ENCODE data around the gene ZNF71.

The ZNF71 gene

GRCh38 chr19:56572589-56572988 lies 22.5 kb upstream of the ZNF71 start:
- H3K4me3 ChIP-seq (ENCODE audit: low read depth, low read length) = no peak overlapping the region
- TF ChIP-seq CTCF (IDR thresholded peaks at IDR 0.05; ENCODE audit: insufficient read depth, low read depth, low read length, missing control alignments) = no peak
- DNase-seq (ENCODE audit: low read depth) = no peak

GRCh38 chr19:56573914-56574313 lies 21.2 kb upstream of the ZNF71 start:
- H3K4me3 ChIP-seq (ENCODE audit: low read depth, low read length) = no peak overlapping the region
- DNase-seq (ENCODE audit: low read depth) = no peak
- TF ChIP-seq CTCF (IDR thresholded peaks at IDR 0.05; ENCODE audit: insufficient read depth, low read depth, low read length, missing control alignments) = no peak

- DNase-seq (ENCODE audit: low read depth) = no peak
- H3K4me3 ChIP-seq (ENCODE audit: low read depth, low read length) = no peak overlapping the region
- no peak for TF ChIP-seq CTCF (IDR thresholded peaks at IDR 0.05; ENCODE audit: insufficient read depth, low read depth, low read length, missing control alignments)
Observed at GRCh38 chr19:56577719-56578602, 17.1 kb upstream of the ZNF71 start.

- no peak overlapping the region for H3K4me3 ChIP-seq (ENCODE audit: low read depth, low read length)
- DNase-seq (ENCODE audit: low read depth) = no peak
- TF ChIP-seq CTCF (IDR thresholded peaks at IDR 0.05; ENCODE audit: insufficient read depth, low read depth, low read length, missing control alignments) = no peak
Observed at GRCh38 chr19:56594446-56594782, 688 bp upstream of the ZNF71 start.

- peak overlapping the region; percentile 88 for H3K4me3 ChIP-seq (ENCODE audit: low read depth, low read length)
- TF ChIP-seq CTCF (IDR thresholded peaks at IDR 0.05; ENCODE audit: insufficient read depth, low read depth, low read length, missing control alignments) = no peak
- DNase-seq (ENCODE audit: low read depth) = no peak
Observed at GRCh38 chr19:56595548-56595899, 422 bp downstream of the ZNF71 start.

- no peak for TF ChIP-seq CTCF (IDR thresholded peaks at IDR 0.05; ENCODE audit: insufficient read depth, low read depth, low read length, missing control alignments)
- DNase-seq (ENCODE audit: low read depth) = no peak
- no peak overlapping the region for H3K4me3 ChIP-seq (ENCODE audit: low read depth, low read length)
Observed at GRCh38 chr19:56596676-56597075, 1.6 kb downstream of the ZNF71 start.

- no peak overlapping the region for H3K4me3 ChIP-seq (ENCODE audit: low read depth, low read length)
- no peak for DNase-seq (ENCODE audit: low read depth)
- TF ChIP-seq CTCF (IDR thresholded peaks at IDR 0.05; ENCODE audit: insufficient read depth, low read depth, low read length, missing control alignments) = no peak
Observed at GRCh38 chr19:56597696-56598095, 2.6 kb downstream of the ZNF71 start.

Measured in GM12865 (cell line).